ES-I3 (cell line): ENCODE measurements around the gene PPP6C.
A peak's percentile ranks its signal among the peaks of the same experiment; 100 is the strongest.
"Not testable (repeated sequence)": the region's sequence is repeated elsewhere in the genome, so short reads cannot be mapped to it uniquely, and the experiment has no call there.

Source experiments
- H3K36me3 ChIP-seq: 2 replicates; pipeline ENCODE4 v1.6.1; 2013; ENCODE audit warnings: mild to moderate bottlenecking, low read length, control low read depth, moderate library complexity; ENCODE audit not compliant: insufficient read depth
- H3K4me1 ChIP-seq: 2 replicates; pipeline ENCODE4 v1.6.1; 2013; ENCODE audit warnings: mild to moderate bottlenecking, control low read depth, low read length; ENCODE audit not compliant: insufficient read depth
- H3K9ac ChIP-seq: 2 replicates; pipeline ENCODE4 v1.6.1; 2013; ENCODE audit warnings: low read depth, mild to moderate bottlenecking, low read length, moderate library complexity
- H3K9me3 ChIP-seq: 2 replicates; pipeline ENCODE4 v1.6.1; 2013; ENCODE audit warnings: mild to moderate bottlenecking, low read length, moderate library complexity; ENCODE audit not compliant: control insufficient read depth, insufficient read depth

Gene PPP6C

DNA sequence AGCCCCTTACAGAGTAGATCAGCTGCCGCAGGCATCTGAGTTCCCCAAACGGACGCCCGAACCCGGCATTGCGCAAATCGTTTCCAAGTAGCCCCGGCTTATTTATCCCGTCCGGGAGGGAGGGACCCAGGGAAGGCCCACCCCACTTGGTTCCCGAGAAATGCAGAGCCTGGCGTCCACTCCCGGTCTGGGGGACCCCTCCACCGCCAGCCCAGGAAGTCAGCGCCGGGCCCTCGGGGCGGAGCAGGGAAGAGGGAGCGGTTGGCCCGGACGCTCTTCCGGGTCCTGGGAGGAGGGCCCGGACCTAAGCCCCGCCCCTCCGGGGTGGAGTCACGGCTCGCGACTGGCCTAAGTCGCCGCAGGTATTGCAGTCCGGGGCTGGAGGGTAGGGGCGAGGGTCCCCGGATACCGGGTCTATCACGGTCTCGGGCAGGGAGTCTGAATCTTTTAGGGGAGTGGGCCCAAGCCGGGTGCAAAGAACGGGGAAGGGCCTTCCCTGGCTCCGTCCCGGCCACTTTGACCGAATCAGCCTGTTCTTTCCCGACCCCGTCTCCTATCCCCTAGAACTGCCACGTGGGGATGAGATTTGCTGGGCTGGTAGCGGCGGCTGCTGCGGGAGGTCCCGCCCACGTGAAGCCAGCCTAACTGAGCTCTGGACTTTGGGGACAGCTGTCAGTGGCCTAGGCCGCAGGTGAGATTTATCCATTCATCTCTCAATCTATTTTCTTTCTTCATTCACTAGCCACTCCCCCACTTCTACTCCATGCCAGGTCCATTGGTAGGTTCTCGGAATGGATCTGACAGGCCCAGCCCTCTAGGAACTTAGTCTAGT lies 10.8 kb upstream of the PPP6C start, which contains the start of gene RABEPK:
Gene RABEPK, plus strand, starts transcription at position 327 of the 832 bp plus-strand sequence. CDS start 2,472 bp downstream, outside the sequence.
- no peaks in the 10 kb centered on the region for H3K4me1 ChIP-seq
- H3K36me3 ChIP-seq = no peaks in the 10 kb centered on the region; the same call in 1 of the 2 replicates
- H3K9ac ChIP-seq = peak within 1 kb of the TSS; percentile 74
- no peaks in the 10 kb centered on the region for H3K9me3 ChIP-seq

DNA sequence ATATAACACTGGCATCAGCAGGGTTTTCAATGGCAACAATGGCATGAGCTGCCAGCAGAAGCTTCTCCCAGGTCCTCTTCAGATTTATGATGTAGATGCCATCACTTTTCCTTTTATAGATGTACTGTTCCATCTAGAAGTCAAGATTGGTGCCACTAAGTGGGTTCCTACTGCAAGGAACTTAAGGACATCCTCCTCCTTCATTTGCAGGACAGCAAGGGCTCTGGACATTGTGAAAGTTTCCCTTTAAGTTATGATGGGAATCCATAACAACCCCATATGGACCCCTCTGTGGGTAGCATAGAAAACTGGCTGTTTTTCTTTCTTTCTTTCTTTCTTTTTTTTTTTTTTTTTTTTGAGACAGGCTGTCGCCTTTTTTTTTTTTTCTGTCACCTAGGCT lies 6.0 kb upstream of the PPP6C start:
- H3K36me3 ChIP-seq, H3K4me1 ChIP-seq, H3K9me3 ChIP-seq, H3K9ac ChIP-seq: not testable (repeated sequence)

DNA sequence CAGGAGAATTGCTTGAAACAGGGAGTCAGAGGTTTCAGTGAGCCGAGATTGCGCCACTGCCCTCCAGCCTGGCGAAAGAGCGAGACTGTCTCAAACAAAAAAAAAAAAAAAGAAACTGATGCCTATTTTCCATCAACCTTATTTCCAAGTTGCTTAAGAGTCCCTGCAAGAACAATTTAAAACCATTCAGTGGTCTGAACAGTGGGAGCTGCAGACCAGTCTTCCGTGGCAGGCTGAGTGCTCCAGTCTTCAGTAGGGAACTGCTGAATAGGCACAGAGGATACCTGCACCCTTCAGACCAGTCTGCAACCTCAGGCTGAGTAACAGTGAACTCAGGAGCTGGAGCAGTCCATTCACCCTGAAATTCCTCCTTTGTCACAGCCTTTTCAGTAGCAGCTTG lies 4.9 kb upstream of the PPP6C start:
- not testable (repeated sequence) for H3K4me1 ChIP-seq, H3K36me3 ChIP-seq, H3K9me3 ChIP-seq, H3K9ac ChIP-seq

DNA sequence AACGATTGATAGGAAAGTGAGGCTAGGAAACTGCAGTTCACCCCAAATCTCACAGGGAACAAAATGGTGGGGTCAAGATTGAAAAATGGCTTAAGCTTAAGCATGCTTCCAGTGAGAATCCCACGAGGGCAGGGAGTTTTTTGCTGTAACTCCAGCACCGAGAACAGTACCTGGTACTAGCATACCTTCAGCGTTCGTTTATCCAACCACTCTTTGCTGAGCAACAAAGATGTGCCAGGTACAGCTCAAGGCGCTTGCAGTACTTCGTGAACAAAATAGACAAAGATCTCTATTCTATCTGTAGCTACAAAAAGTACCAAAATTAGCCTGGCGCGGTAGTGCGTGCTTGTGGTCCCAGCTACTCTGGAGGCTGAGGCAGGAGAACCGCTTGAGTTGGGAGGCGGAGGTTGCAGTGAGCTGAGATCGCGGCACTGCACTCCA lies 778 bp upstream of the PPP6C start:
- H3K4me1 ChIP-seq = no peaks in the 10 kb centered on the region
- H3K9ac ChIP-seq = peak overlapping the region; percentile 87
- H3K36me3 ChIP-seq = no peaks in the 10 kb centered on the region
- H3K9me3 ChIP-seq = no peaks in the 10 kb centered on the region

DNA sequence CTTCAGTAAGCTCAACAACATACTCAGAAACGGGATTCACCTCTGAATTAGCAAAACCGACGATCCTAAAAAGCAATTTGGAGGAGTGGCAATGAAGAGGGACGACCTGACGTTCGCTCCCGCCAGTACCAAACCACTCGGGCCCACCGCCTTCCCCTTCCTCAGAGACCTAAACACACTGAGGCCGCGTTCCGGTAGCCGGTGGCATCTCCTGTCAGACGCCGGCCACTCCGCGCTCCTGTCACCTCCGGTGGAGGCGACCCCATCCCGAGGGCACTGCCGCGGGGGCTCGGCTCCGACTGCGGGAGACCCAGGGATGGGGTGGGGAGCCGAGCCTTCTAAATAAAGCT lies 617 bp downstream of the PPP6C start:
- no peaks in the 10 kb centered on the region for H3K9me3 ChIP-seq
- no peaks in the 10 kb centered on the region for H3K4me1 ChIP-seq
- H3K9ac ChIP-seq = peak overlapping the region; percentile 87
- no peaks in the 10 kb centered on the region for H3K36me3 ChIP-seq

DNA sequence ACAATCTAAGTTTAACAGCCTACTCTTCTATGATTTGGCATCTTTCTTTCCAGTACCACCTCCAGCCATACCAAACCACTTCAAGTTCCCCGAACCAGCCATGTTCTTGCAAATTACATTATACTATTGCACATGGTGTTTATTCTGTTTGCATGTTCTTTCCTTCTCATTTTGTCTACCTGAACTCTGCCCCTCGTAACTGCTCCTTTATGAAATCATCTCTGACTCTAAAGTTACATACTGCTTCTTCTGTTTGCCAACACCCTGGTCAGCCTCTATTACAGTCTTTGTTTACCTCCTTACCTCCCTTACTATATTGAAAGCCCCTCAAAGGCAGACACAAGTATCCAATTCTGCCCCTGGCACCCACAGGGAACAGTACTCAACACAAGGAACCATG lies 6.0 kb downstream of the PPP6C start:
- H3K36me3 ChIP-seq = no peaks in the 10 kb centered on the region
- no peaks in the 10 kb centered on the region for H3K9me3 ChIP-seq
- no peak overlapping the region for H3K9ac ChIP-seq
- no peaks in the 10 kb centered on the region for H3K4me1 ChIP-seq

DNA sequence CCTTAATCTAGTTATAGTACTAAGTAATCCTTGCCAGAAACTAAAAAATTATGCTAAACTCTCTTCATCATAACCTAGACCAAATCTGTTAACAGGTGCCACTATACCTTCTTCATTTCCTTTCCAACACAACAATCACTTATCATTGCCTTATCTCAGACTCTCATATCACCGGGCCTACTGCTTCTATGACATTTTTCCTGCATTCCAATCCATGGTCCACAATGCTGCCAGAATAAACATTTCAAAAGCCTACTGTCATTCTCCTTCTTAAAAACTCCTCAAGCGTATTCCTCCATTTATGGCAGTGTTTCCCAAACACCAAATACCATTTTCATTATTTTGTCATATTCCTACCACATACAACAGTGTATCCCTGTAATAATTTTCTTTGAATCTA lies 6.5 kb downstream of the PPP6C start:
- Histone ChIP-seq H3K9me3 (no peaks in the 10 kb centered on the region), H3K36me3 (no peaks in the 10 kb centered on the region), H3K4me1 (no peaks in the 10 kb centered on the region), H3K9ac (no peak overlapping the region)

DNA sequence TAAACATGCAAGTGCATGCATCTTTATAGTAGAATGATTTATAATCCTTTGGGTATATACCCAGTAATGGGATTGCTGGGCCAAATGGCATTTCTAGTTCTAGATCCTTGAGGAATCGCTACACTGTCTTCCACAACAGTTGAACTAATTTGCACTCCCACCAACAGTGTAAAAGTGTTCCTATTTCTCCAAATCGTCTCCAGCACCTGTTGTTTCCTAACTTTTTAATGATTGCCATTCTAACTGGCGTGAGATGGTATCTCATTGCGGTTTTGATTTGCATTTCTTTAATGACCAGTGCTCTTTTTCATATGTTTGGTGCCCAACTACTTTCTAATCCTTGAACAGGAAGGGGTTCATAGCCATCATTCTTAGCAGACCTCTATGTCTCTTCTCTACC lies 7.8 kb downstream of the PPP6C start:
- H3K9ac ChIP-seq, H3K9me3 ChIP-seq, H3K4me1 ChIP-seq, H3K36me3 ChIP-seq: not testable (repeated sequence)

DNA sequence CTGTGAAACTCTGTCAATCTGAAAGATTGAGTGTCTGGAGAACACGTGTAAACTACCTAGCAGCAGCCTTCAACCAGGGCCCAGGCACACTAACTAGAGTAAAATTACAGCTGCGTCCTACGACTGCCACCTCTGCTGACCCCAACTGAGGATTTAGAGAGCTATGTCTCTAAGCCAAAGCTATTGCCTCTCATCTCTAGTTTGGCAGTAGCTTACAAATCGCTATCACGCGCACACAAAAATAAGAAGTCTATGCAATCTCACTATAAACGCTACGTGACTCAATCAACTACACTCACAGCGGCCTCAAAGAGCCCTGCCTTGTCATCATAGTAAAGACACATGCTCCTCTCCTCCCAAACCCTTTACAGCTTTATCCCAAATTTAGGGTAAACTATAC lies 8.7 kb downstream of the PPP6C start:
- H3K9ac ChIP-seq = no peak overlapping the region
- no peaks in the 10 kb centered on the region for H3K4me1 ChIP-seq
- H3K36me3 ChIP-seq = no peaks in the 10 kb centered on the region

DNA sequence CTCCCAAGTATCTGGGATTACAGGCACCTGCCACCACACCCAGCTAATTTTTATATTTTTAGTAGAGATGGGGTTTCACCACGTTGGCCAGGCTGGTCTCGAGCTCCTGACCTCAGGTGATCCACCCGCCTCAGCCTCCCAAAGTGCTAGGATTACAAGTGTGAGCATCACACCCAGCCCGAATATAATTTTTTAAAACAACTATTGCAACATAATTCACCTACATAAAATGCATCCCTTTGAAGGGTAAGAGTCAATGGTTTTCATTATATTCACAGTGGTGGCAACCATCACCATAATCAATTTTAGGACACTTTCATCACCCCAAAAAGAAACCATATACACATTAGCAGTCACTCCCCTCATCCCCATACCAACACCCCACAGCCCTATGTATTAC lies 9.8 kb downstream of the PPP6C start:
- not testable (repeated sequence) for H3K36me3 ChIP-seq, H3K9ac ChIP-seq, H3K4me1 ChIP-seq, H3K9me3 ChIP-seq

More for the DNA sequence above, 8.7 kb downstream of the PPP6C start:
- H3K9me3 ChIP-seq = no peaks in the 10 kb centered on the region

DNA sequence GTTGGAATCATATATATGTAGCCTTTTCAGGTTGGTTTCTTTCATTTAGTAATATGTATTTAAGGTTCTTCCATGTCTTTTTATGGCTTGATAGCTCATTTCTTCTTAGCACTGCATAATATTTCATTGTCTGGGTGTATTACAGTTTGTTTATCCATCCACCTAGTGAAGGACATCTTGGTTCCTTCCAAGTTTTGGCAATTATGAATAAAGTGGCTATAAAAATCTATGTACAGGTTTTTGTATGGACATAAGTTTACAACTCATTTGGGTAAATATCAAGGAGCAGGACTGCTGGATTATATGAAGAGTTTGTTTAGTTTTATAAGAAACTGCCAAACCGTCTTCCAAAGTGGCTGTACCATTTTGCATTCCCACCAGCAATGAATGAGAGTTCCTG lies 11.7 kb downstream of the PPP6C start:
- Histone ChIP-seq H3K36me3 (no peaks in the 10 kb centered on the region), H3K9me3 (no peaks in the 10 kb centered on the region)

DNA sequence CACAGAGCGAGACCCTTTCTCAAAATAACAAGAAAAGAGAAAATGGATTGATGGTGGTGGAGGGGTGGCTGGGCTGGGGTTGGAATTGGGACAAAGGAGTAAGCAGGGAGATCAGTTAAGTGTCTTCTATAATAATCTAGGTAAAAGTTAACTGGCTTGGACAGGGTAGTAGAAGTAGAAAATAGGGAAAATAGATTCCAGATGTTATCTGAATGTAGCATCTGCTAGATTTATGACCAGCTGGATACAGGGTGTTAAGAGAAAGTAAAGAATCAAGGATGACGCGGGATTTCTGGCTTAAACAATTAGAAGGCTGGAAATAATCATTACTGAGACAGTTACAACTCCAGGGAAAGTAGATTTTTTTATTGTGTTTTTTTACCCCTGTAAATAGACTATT lies 13.0 kb downstream of the PPP6C start:
- Histone ChIP-seq H3K36me3 (no peaks in the 10 kb centered on the region), H3K9ac (no peak overlapping the region), H3K9me3 (no peaks in the 10 kb centered on the region), H3K4me1 (no peaks in the 10 kb centered on the region)

More for the DNA sequence above, 11.7 kb downstream of the PPP6C start:
- Histone ChIP-seq H3K9ac (no peak overlapping the region), H3K4me1 (no peaks in the 10 kb centered on the region)

DNA sequence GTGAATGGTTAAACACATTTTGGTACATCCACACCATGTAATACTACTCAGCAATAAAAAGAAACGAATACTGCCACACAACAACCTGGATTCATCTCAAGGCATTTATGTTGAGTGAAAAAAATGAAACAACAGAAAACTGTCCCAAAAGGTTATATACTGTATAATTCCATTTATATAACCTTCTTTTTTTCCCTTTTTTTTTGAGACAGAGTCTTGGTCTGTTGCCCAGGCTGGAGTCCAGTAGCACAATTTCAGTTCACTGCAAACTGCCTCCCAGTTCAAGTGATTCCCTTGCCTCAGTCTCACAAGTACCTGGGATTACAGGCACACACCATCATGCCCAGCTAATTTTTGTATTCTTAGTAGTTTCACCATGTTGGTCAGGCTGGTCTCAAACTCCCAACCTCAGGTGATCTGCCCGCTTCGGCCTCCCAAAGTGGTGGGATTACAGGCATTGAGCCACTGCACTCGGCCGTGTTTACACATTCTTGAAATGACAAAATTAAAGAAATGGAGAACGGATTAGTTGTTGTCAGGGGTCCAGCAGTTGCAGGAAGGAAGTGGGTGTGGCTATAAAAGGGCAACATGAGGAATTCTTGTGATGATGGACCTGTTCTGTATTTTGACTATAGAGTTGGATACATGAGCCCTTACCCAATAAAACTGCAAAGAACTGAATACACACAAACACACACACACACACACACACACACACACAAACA lies 17.4 kb downstream of the PPP6C start:
- H3K36me3 ChIP-seq = peaks cover 3% of the 10 kb centered on the region; the same call in 1 of the 2 replicates
- no peak overlapping the region for H3K9ac ChIP-seq
- no peaks in the 10 kb centered on the region for H3K9me3 ChIP-seq
- H3K4me1 ChIP-seq = no peaks in the 10 kb centered on the region

DNA sequence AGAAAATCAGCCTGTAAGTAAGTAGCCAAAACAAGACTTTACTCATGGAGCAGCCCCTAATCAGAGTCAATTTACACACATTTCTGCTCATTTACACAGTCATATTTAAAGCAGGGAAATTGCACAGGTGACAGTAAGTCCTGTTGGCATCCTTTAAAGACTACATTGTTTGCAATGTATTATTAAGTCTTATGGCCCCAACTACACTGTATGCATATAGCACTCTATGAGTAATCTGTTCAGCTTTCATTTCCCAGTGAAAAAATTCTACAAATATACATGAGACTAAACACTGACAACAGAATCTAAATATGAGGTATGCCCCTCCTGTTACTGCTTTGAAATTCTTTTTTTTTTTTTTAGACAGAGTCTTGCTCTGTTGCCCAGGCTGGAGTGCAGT lies 19.7 kb downstream of the PPP6C start:
- H3K36me3 ChIP-seq = peaks cover 3% of the 10 kb centered on the region; the same call in 1 of the 2 replicates
- no peak overlapping the region for H3K9ac ChIP-seq
- H3K9me3 ChIP-seq = no peaks in the 10 kb centered on the region
- H3K4me1 ChIP-seq = no peaks in the 10 kb centered on the region

DNA sequence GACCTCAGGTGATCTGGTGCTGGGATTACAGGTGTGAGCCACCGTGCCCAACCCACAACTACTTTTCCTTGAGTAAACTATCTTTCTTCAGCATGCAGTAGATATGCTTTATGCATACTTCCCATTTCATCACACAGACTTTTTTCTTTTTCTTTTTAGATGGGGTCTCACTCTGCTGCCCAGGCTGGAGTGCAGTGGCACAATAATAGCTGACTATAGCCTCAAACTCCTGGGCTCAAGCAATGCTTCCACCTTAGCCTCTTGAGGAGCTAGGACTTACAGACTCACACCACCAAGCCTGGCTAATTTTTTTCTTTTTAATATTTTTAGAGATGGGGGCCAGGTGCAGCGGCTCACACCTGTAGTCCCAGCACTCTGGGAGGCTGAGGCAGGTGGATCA lies 22.8 kb downstream of the PPP6C start:
- Histone ChIP-seq H3K9me3 (no peaks in the 10 kb centered on the region), H3K9ac (no peak overlapping the region), H3K4me1 (no peaks in the 10 kb centered on the region), H3K36me3 (peaks cover 3% of the 10 kb centered on the region; the same call in 1 of the 2 replicates)
